ENCODE measurements around the gene LRPPRC. TPM values are rescaled to one million over a fixed set of nuclear protein-coding genes. Genes with fewer than 3 reads are reported as not detected.

LRPPRC gene
- polyA plus RNA-seq, 1 experiment = 86.9 TPM

- POLR2A ChIA-PET = no interaction called here
Observed at GRCh38 chr2:43837033-43837432, 158.8 kb downstream of the LRPPRC start.

More at GRCh38 chr2:43837033-43837432, 158.8 kb downstream of the LRPPRC start:
- TF ChIP-seq CTCF (IDR thresholded peaks at IDR 0.05; ENCODE audit: low read depth, low read length) = no peak
- Histone ChIP-seq H3K9me3 (ENCODE audit: control insufficient read depth, insufficient read depth, low read length) (no peaks in the 10 kb centered on the region), H3K4me3 (ENCODE audit: low read depth, low read length) (no peak overlapping the region), H3K27ac (ENCODE audit: low read depth, low read length) (no peak overlapping the region), H3K27me3 (ENCODE audit: control insufficient read depth, insufficient read depth, low read length) (peaks cover 34% of the 10 kb centered on the region)
- DNase-seq (ENCODE audit: low read depth, low spot score) = no peak
- CTCF ChIA-PET = no interaction called here

Small RNAs within 50 kb of the gene (small RNA-seq; reads per million reads assigned to genes)
- not detected for gene RN7SL455P (ENCODE audit: insufficient read length, low read depth)
- gene RNU6-1048P (ENCODE audit: insufficient read length, low read depth) = not detected

Other genes starting within 250 kb of the LRPPRC start
- gene DYNC2LI1, start 221.9 kb downstream of the LRPPRC start, polyA plus RNA-seq (2011; rRNA removed) = 17.7 and 23.3 TPM in 2 replicates
- gene ABCG5, start 157.2 kb downstream of the LRPPRC start, polyA plus RNA-seq (2011; rRNA removed) = not detected in 2 replicates
- gene ABCG8, start 157.0 kb downstream of the LRPPRC start, polyA plus RNA-seq (2011; rRNA removed) = not detected in 2 replicates
- gene PPM1B, start 172.9 kb upstream of the LRPPRC start, polyA plus RNA-seq (2011; rRNA removed) = 29.0 and 29.1 TPM in 2 replicates